DOHH2 (cell line): ENCODE results near the gene SMCO4.

ENCODE experiments used
- EZH2phosphoT487 ChIP-seq: fragments of 200-600 bp; sonication (generic); IDR thresholded peaks from 2 replicates; pipeline ENCODE4 v1.6.1; 2017; ENCODE audit warnings: borderline replicate concordance, mild to moderate bottlenecking, antibody characterized with exemption, low read length, moderate library complexity, mixed read lengths
- TF ChIP-seq, protein P1 (sequence below): fragments of 200-600 bp; sonication (generic); IDR thresholded peaks from one replicate; pipeline ENCODE4 v1.5.1; 2014; ENCODE audit warnings: antibody characterized with exemption, mild to moderate bottlenecking, low read depth, low read length; ENCODE audit not compliant: poor library complexity, severe bottlenecking

GRCh38 chr11:93542811-93543229, 371 bp downstream of the SMCO4 start:
- TF ChIP-seq, protein P1, sequence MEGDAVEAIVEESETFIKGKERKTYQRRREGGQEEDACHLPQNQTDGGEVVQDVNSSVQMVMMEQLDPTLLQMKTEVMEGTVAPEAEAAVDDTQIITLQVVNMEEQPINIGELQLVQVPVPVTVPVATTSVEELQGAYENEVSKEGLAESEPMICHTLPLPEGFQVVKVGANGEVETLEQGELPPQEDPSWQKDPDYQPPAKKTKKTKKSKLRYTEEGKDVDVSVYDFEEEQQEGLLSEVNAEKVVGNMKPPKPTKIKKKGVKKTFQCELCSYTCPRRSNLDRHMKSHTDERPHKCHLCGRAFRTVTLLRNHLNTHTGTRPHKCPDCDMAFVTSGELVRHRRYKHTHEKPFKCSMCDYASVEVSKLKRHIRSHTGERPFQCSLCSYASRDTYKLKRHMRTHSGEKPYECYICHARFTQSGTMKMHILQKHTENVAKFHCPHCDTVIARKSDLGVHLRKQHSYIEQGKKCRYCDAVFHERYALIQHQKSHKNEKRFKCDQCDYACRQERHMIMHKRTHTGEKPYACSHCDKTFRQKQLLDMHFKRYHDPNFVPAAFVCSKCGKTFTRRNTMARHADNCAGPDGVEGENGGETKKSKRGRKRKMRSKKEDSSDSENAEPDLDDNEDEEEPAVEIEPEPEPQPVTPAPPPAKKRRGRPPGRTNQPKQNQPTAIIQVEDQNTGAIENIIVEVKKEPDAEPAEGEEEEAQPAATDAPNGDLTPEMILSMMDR, result no peak
- TF ChIP-seq EZH2phosphoT487, result peak; percentile 47; the same call in 1 of the 2 replicates
